WTC11 (cell line): Measurements from ENCODE around the gene RRP12.

Experiments used
- CTCF ChIP-seq: fragments of 200-600 bp; IDR thresholded peaks from 2 replicates; pipeline ENCODE4 v1.8.0; 2022; ENCODE audit warnings: antibody characterized with exemption
- MAX ChIP-seq: sonication (generic); formaldehyde crosslinking; IDR thresholded peaks from 2 replicates; pipeline ENCODE4 v1.8.0; 2022; ENCODE audit warnings: mild to moderate bottlenecking, missing genetic modification reagents
- NR3C1 ChIP-seq: sonication (generic); formaldehyde crosslinking; conservative IDR thresholded peaks from 2 replicates; pipeline ENCODE4 v1.8.1; 2023; ENCODE audit warnings: low read depth, mild to moderate bottlenecking, missing genetic modification reagents
- TF ChIP-seq, protein P1 (sequence below): sonication (generic); formaldehyde crosslinking; IDR thresholded peaks from 2 replicates; pipeline ENCODE4 v1.8.1; 2022; ENCODE audit warnings: low read depth, mild to moderate bottlenecking, moderate library complexity, missing genetic modification reagents, borderline replicate concordance

GRCh38 chr10:97435211-97435610 is 34.1 kb upstream of the RRP12 start:
- TF ChIP-seq CTCF (no peak), MAX (CRISPR knock-in tag) (no peak), NR3C1 (CRISPR knock-in tag) (no peak)
- TF ChIP-seq, protein P1, sequence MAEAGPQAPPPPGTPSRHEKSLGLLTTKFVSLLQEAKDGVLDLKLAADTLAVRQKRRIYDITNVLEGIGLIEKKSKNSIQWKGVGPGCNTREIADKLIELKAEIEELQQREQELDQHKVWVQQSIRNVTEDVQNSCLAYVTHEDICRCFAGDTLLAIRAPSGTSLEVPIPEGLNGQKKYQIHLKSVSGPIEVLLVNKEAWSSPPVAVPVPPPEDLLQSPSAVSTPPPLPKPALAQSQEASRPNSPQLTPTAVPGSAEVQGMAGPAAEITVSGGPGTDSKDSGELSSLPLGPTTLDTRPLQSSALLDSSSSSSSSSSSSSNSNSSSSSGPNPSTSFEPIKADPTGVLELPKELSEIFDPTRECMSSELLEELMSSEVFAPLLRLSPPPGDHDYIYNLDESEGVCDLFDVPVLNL (CRISPR knock-in tag) = no peak
